Right atrium auricular region (tissue), 2 donors: ENCODE measurements around the gene C12orf56. TPM values are rescaled to one million over a fixed set of nuclear protein-coding genes. Genes with fewer than 3 reads are reported as not detected.

Source experiments
- DNase-seq: peaks from one replicate; pipeline ENCODE4 v3.0.0-alpha.2; 2019; ENCODE audit warnings: low spot score
- H3K27ac ChIP-seq, 2 donors: fragments of 200-600 bp; sonication (generic); 1 replicate in 1 of 2; 2 replicates in 1 of 2; pipeline ENCODE4 v1.5.1; 2016 to 2019
- H3K27me3 ChIP-seq, 2 donors: fragments of 200-600 bp; sonication (generic); one replicate each; pipeline versions ENCODE4 v1.5.1 to v1.6.0; 2017 to 2019
- H3K36me3 ChIP-seq: fragments of 200-600 bp; sonication (generic); one replicate; pipeline ENCODE4 v1.5.1; 2016
- H3K4me1 ChIP-seq, 2 donors: fragments of 200-600 bp; sonication (generic); one replicate each; pipeline versions ENCODE4 v1.5.1 to v1.6.0; 2017 to 2019
- H3K4me3 ChIP-seq, 2 donors: fragments of 200-600 bp; sonication (generic); 1 replicate in 1 of 2; 2 replicates in 1 of 2; pipeline ENCODE4 v1.5.1; 2017 to 2019; ENCODE audit warnings: mild to moderate bottlenecking in 1 of 2, moderate library complexity in 1 of 2
- H3K9me3 ChIP-seq, 2 donors: fragments of 200-600 bp; sonication (generic); one replicate each; pipeline ENCODE4 v1.5.1; 2019
- CTCF ChIP-seq, 2 donors: fragments of 200-600 bp; sonication (generic); IDR thresholded peaks; one replicate each; pipeline ENCODE4 v1.5.1; 2019; ENCODE audit warnings: antibody characterized with exemption in 2 of 2
- total RNA-seq, 2 donors: library from RNA; depleted of rRNA; stranded (reverse); fragments of >200 nt; gene quantifications; one replicate each; pipeline ENCODE4 v1.1.0, GENCODE V29; 2016

The C12orf56 gene
- total RNA-seq: not detected

GRCh38 chr12:64390275-64390851 lies at the start of gene C12orf56:
Gene C12orf56, minus strand, starts transcription at chr12:64390758. Its CDS starts 193 bp downstream, at chr12:64390565.
- Histone ChIP-seq H3K27ac (no peak within 1 kb of the TSS), H3K36me3 (no peaks in the 10 kb centered on the region), H3K4me1 (peaks cover 0 to 9% of the 10 kb centered on the region in 2 donors), H3K4me3 (peak within 1 kb of the TSS; percentile 16 to 45), H3K27me3 (peaks cover 0 to 8% of the 10 kb centered on the region in 2 donors), H3K9me3 (no peaks in the 10 kb centered on the region)
- TF ChIP-seq CTCF (IDR thresholded peaks at IDR 0.05): no peak
- no peak for DNase-seq

GRCh38 chr12:64440100-64440499 lies 49.5 kb upstream of the C12orf56 start:
- TF ChIP-seq CTCF (IDR thresholded peaks at IDR 0.05): no peak
- no peak overlapping the region for H3K4me3 ChIP-seq
- H3K36me3 ChIP-seq: peaks cover 54% of the 10 kb centered on the region
- no peaks in the 10 kb centered on the region for H3K4me1 ChIP-seq
- H3K9me3 ChIP-seq: no peaks in the 10 kb centered on the region
- no peaks in the 10 kb centered on the region for H3K27me3 ChIP-seq
- no peak for DNase-seq
- no peak overlapping the region for H3K27ac ChIP-seq

- H3K27me3 ChIP-seq: no peaks in the 10 kb centered on the region
- H3K36me3 ChIP-seq: peaks cover 90% of the 10 kb centered on the region
- H3K27ac ChIP-seq: no peak overlapping the region
- H3K9me3 ChIP-seq: no peaks in the 10 kb centered on the region
- no peaks in the 10 kb centered on the region for H3K4me1 ChIP-seq
- TF ChIP-seq CTCF (IDR thresholded peaks at IDR 0.05): no peak
- DNase-seq: no peak
- no peak overlapping the region for H3K4me3 ChIP-seq
These were observed 43.4 kb upstream of the C12orf56 start for GRCh38 chr12:64433915-64434314.

- peaks cover 91% of the 10 kb centered on the region for H3K36me3 ChIP-seq
- DNase-seq: no peak
- no peaks in the 10 kb centered on the region for H3K4me1 ChIP-seq
- no peak for TF ChIP-seq CTCF (IDR thresholded peaks at IDR 0.05)
- H3K27ac ChIP-seq: no peak overlapping the region
- H3K27me3 ChIP-seq: no peaks in the 10 kb centered on the region
- no peaks in the 10 kb centered on the region for H3K9me3 ChIP-seq
- no peak overlapping the region for H3K4me3 ChIP-seq
These were observed 41.2 kb upstream of the C12orf56 start for GRCh38 chr12:64431791-64432190.

- DNase-seq: no peak
- Histone ChIP-seq H3K27me3 (no peaks in the 10 kb centered on the region), H3K36me3 (peaks cover 90% of the 10 kb centered on the region), H3K4me1 (no peaks in the 10 kb centered on the region), H3K4me3 (no peak overlapping the region), H3K27ac (no peak overlapping the region), H3K9me3 (no peaks in the 10 kb centered on the region)
- TF ChIP-seq CTCF (IDR thresholded peaks at IDR 0.05): no peak
These were observed 40.3 kb upstream of the C12orf56 start for GRCh38 chr12:64430886-64431285.

GRCh38 chr12:64428956-64429355 lies 38.4 kb upstream of the C12orf56 start:
- Histone ChIP-seq H3K27ac (no peak overlapping the region), H3K4me1 (no peaks in the 10 kb centered on the region), H3K36me3 (peaks cover 93% of the 10 kb centered on the region), H3K27me3 (no peaks in the 10 kb centered on the region), H3K4me3 (no peak overlapping the region), H3K9me3 (no peaks in the 10 kb centered on the region)
- no peak for DNase-seq
- no peak for TF ChIP-seq CTCF (IDR thresholded peaks at IDR 0.05)
